Liver (tissue), 3 donors: ENCODE measurements around the gene AP2S1.

Experiments used
- CTCF ChIP-seq: fragments of 150-350 bp; IDR thresholded peaks from 2 replicates; pipeline ENCODE4 v1.5.1; 2017; ENCODE audit warnings: improper control_type of control experiment, low read depth, low read length; ENCODE audit not compliant: missing input control
- EGR1 ChIP-seq, 2 donors: IDR thresholded peaks; 2 replicates each; pipeline ENCODE4 v1.6.1; 2016 to 2018; ENCODE audit warnings: antibody characterized with exemption in 2 of 2, low read depth in 2 of 2
- FOXA1 ChIP-seq: IDR thresholded peaks from 2 replicates; pipeline ENCODE4 v1.6.1; 2016; ENCODE audit warnings: antibody characterized with exemption
- GABPA ChIP-seq, 2 donors: IDR thresholded peaks in 1 of 2; conservative IDR thresholded peaks in 1 of 2; 2 replicates each; pipeline ENCODE4 v1.6.1; 2016; ENCODE audit warnings: antibody characterized with exemption in 2 of 2, mild to moderate bottlenecking in 1 of 2, moderate library complexity in 1 of 2
- MAX ChIP-seq: IDR thresholded peaks from 2 replicates; pipeline ENCODE4 v1.6.1; 2016; ENCODE audit warnings: antibody characterized with exemption
- NR2F2 ChIP-seq: IDR thresholded peaks from 2 replicates; pipeline ENCODE4 v1.6.1; 2016; ENCODE audit warnings: antibody characterized with exemption
- RAD21 ChIP-seq, 2 donors: IDR thresholded peaks; 2 replicates each; pipeline ENCODE4 v1.6.1; 2016; ENCODE audit warnings: antibody characterized with exemption in 2 of 2, mild to moderate bottlenecking in 2 of 2
- RXRA ChIP-seq, 2 donors: IDR thresholded peaks; 2 replicates each; pipeline ENCODE4 v1.6.1; 2017 to 2018; ENCODE audit warnings: antibody characterized with exemption in 2 of 2, mild to moderate bottlenecking in 1 of 2
- SP1 ChIP-seq: IDR thresholded peaks from 2 replicates; pipeline ENCODE4 v1.6.1; 2018; ENCODE audit warnings: antibody characterized with exemption, mild to moderate bottlenecking
- TAF1 ChIP-seq: conservative IDR thresholded peaks from 2 replicates; pipeline ENCODE4 v1.6.1; 2016; ENCODE audit warnings: antibody characterized with exemption, mild to moderate bottlenecking
- YY1 ChIP-seq: IDR thresholded peaks from 2 replicates; pipeline ENCODE4 v1.6.1; 2016; ENCODE audit warnings: antibody characterized with exemption, mild to moderate bottlenecking
- TF ChIP-seq, protein P1 (sequence below): IDR thresholded peaks from 2 replicates; pipeline ENCODE4 v1.6.1; 2016; ENCODE audit warnings: antibody characterized with exemption
- TF ChIP-seq, protein P2 (sequence below): IDR thresholded peaks from 2 replicates; pipeline ENCODE4 v1.6.1; 2016; ENCODE audit warnings: antibody characterized with exemption, mild to moderate bottlenecking
- TF ChIP-seq, protein P3 (sequence below): IDR thresholded peaks from 2 replicates; pipeline ENCODE4 v1.6.1; 2016; ENCODE audit warnings: antibody characterized with exemption
- donor health status: healthy.
- donor health status: healthy.

DNA sequence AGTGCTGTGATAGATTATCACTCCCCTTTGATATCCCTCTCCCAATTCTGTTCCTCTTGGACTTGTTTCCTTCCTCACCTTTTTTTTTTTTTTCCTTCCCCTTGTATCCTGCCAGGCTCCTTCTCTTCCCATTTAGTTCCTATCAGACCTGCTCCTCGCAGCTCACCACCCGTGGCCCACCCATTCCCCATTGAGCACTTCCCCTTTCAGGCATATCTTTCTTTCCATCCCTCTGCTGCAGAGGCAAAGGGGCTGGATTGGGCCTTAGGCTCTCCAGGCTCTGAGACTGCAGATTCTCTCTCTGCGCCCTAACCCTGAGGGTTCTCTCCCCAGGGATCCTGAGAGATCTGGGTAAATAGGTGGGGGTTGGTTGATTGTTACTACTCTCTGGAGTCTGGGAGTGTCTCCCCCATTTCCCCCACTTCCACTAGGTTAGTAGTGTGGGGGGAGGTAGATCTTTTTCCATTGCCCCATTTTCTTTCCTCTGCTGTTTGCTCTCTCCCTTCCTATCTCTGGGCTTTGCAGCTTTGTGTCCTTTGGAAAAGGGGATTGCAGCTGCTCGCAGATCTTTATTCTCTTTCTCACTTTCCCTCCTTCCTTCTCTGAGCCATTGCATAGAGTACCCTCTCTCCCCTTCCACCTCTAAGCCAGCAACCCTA lies 12.5 kb upstream of the AP2S1 start:
- TF ChIP-seq CTCF (no peak), MAX (no peak), FOXA1 (no peak), TAF1 (no peak), NR2F2 (no peak), EGR1 (IDR thresholded peaks at IDR 0.05; ENCODE audit: low read depth in 2 of 2) (no peak), SP1 (no peak), RXRA (IDR thresholded peaks at IDR 0.05) (no peak), RAD21 (IDR thresholded peaks at IDR 0.05) (no peak), GABPA (IDR thresholded peaks at IDR 0.05 in 1 of 2, conservative IDR thresholded peaks at IDR 0.05 in 1 of 2) (no peak), YY1 (no peak)
- TF ChIP-seq, protein P1, sequence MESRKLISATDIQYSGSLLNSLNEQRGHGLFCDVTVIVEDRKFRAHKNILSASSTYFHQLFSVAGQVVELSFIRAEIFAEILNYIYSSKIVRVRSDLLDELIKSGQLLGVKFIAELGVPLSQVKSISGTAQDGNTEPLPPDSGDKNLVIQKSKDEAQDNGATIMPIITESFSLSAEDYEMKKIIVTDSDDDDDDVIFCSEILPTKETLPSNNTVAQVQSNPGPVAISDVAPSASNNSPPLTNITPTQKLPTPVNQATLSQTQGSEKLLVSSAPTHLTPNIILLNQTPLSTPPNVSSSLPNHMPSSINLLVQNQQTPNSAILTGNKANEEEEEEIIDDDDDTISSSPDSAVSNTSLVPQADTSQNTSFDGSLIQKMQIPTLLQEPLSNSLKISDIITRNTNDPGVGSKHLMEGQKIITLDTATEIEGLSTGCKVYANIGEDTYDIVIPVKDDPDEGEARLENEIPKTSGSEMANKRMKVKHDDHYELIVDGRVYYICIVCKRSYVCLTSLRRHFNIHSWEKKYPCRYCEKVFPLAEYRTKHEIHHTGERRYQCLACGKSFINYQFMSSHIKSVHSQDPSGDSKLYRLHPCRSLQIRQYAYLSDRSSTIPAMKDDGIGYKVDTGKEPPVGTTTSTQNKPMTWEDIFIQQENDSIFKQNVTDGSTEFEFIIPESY = no peak
- TF ChIP-seq, protein P2, sequence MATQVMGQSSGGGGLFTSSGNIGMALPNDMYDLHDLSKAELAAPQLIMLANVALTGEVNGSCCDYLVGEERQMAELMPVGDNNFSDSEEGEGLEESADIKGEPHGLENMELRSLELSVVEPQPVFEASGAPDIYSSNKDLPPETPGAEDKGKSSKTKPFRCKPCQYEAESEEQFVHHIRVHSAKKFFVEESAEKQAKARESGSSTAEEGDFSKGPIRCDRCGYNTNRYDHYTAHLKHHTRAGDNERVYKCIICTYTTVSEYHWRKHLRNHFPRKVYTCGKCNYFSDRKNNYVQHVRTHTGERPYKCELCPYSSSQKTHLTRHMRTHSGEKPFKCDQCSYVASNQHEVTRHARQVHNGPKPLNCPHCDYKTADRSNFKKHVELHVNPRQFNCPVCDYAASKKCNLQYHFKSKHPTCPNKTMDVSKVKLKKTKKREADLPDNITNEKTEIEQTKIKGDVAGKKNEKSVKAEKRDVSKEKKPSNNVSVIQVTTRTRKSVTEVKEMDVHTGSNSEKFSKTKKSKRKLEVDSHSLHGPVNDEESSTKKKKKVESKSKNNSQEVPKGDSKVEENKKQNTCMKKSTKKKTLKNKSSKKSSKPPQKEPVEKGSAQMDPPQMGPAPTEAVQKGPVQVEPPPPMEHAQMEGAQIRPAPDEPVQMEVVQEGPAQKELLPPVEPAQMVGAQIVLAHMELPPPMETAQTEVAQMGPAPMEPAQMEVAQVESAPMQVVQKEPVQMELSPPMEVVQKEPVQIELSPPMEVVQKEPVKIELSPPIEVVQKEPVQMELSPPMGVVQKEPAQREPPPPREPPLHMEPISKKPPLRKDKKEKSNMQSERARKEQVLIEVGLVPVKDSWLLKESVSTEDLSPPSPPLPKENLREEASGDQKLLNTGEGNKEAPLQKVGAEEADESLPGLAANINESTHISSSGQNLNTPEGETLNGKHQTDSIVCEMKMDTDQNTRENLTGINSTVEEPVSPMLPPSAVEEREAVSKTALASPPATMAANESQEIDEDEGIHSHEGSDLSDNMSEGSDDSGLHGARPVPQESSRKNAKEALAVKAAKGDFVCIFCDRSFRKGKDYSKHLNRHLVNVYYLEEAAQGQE = no peak
- TF ChIP-seq, protein P3, sequence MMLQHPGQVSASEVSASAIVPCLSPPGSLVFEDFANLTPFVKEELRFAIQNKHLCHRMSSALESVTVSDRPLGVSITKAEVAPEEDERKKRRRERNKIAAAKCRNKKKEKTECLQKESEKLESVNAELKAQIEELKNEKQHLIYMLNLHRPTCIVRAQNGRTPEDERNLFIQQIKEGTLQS = no peak
